Ramos (cell line): ENCODE measurements around the gene IFT25.

Experiments
- in situ Hi-C: fragments of 300-500 bp; cut with MboI; formaldehyde crosslinking; loops from one replicate; pipeline ENCODE4 v1.14.3; 2022; ENCODE audit warnings: low sequenced_read_pairs; ENCODE audit not compliant: unreplicated experiment

The IFT25 gene

DNA sequence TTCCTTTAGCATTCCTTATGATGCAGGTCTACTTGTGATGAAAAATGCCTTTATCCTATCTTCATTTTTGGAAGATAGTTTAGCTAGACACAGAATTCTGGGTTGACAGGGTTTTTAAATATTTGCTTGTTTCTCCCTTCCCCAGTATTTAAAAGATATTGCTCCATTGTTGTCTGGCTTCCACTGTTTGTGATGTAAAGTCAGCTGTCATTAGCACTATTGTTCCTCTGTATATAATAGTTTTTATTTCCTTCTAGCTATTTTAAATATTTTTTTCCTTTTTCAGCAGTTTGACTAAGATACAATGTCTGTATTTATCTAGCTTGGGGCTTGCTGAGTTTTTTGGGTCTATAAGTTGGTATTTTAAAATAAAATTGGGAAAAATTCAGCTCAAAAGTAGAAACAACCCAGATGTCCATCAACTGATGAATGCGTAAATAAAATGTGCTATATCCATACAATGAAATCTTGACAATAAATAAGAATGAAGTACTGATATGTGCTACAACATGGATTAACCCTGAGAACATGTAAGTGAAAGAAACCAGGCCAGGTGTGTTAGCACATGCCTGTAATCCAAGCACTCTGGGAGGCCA, 11.2 kb downstream of the IFT25 start:
- in situ Hi-C loops: no loop called here

DNA sequence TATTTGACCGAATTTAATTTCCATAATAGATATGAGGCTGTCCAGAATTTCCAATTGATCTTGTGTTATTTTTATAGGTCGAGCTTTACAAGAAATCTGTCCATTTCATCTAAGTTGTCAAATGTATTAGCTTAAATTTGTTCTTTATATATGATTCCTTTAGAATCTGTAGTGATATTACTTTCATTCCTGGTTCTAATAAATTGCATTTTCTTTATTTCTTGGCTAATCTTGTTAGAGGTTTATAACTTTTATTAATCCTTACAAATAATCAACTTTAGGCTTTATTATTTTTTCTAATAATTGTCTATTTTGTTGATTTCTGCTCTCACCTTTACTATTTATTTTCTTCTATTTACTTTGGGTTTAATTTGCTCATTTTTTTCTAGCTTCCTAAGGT, 14.0 kb downstream of the IFT25 start:
- in situ Hi-C loops: no loop called here

DNA sequence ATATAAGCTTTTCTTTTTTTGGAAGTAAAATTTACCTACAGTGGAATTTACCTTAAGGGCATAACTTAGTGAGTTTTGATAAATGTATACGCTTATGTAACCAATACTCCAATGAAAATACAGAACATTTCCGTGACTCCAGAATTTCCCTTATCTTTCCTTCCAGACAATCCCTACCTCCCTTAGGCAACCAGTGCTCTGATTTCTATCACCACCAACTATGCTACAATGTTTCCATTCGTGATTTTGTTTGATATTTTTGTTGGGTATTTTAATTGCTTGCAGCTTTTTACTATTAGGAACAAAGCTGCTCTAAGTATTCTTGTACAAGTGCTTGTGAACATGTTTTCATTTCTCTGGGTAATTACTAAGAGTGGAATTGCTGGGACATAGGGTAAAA, 14.6 kb downstream of the IFT25 start:
- in situ Hi-C loops: no loop called here

DNA sequence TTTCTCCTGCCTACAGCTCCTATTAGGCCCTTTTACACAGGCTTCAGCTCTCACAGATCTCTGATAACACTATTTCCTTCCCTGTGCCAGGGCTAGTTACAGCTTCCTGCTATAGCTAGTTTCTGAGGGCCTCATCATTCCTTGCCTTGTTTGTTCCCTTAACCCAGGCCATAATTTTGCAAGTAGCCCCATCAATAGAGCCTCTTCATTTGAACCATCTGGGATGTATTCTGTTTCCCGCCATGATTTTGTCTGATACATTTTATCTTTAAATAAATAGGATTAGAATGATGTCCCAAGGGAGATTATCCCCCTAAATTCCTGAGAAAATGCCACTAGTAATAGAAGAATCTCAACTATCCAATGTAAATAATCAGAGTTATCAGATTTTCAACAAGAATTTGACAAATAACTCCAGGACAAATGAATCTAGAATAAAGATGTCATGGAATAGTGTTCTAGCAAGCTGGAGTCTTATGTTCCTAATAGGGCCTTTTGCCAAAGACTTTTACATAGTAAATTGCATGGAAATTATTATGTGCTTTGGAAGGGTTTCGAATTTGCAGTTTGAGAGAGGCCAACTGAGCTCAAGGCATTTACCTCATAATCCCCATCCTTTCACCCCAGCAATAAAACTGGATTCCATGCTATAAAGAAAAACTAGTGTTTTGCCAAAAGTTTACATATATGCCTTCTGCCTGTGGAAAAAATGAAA, 16.1 kb downstream of the IFT25 start:
- in situ Hi-C loops: no loop called here

DNA sequence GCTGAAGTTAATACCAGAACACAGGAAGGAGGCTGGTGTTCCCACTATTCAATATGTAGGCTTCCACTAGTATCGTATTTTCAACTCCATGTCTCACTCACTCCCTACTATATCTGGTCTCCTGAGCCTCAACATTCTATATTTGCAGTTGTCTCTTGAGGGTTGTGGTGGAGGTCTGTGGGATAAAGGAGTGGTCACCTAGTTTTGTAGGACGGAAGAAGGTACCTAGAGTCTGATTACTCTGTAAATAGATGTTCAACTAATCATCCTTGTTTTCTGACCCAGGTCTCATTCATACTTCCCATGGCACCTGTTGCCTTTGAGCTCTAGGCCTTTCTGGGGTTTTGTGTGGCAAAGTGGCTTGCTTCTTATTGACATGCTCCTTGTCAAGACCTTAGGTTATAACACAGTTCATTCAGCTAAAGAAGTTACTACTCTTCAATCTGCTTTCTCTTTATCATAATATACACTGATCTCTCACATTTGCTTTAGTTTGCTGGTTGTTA, 18.1 kb downstream of the IFT25 start:
- in situ Hi-C loops: no loop called here

DNA sequence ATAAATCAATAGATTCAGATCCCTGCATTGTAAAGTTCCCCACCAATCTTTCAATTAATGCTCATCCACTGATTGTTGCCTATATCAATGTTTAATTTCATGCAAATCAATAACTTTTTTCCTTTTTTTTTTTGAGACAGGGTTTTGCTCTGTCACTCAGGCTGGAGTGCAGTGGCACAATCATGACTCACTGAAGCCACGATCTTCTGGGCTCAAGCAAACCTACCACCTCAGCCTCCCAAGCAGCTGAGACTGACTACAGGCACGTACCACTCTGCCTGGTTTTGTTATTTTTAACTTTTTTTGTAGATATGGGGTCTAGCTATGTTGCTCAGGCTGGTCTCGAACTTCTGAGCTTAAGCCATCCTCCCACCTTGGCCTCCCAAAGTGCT, 25.8 kb downstream of the IFT25 start:
- in situ Hi-C loops: no loop called here

DNA sequence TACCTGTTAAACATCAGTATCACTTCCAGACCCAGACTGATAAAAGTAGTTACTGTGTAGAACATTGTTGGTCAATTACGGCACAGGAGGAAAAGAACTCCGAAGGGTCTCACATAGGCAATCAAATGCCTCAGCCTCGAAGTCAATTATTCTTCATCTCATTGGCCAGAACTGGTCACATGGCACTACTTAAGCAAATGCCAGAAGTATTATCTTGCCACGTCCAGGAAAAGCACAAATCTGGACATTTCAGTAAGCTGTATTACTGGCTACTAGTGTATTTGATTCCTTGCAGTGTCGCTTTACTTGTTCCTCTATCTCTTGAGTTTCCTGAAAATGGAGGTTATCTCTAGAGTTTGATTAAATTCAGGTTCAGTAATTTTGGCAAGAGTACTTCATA, 27.2 kb downstream of the IFT25 start:
- in situ Hi-C loops: no loop called here

DNA sequence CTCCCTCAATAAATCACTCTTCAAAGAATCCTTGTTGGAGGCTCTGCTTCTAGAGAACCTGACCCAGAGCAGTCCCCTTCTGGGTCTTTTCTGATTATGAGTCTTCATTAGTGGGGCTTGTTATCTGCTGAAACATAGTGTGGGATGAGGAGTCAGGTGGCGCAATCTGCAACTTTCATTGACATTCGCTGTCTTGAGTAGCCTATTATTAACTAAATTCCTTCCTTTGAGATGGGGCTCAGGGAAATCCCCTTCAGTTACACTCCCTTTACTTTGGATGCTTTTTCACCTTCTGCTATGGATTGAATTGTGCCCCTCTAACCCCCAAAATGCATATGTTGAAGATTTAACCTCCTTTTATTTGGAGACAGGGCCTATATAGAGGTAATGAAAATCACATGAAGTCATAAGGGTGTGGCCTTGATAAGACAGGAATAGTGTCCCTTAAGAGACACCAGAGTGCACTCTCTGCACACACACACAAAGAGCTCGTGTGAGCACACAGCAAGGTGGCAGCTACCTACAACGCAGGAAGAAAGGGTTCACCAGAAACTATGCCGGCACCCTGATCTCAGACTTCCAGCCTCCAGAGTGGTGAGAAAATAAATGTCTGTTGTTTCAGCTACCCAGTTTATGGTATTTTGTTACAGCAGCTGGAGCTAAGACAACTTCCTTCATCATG, 32.0 kb downstream of the IFT25 start:
- in situ Hi-C loops: no loop called here

DNA sequence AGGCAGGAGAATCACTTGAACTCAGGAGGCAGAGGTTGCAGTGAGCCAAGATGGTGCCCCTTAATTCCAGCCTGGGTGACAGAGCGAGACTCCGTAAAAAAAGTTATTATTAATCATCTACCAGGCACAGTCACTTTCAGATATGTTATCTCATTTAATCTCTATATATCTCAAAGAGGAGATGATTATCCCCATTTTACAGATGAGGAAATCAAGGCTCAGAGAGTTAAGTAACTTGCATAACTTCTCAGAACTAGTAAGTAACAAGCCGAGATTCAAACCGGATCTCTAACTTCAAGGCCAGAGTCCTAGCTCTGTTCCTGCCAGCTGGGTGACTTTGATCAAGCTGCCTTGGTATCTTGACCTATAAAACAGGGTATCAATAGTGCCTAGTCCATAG, 34.1 kb downstream of the IFT25 start:
- in situ Hi-C loops: no loop called here

DNA sequence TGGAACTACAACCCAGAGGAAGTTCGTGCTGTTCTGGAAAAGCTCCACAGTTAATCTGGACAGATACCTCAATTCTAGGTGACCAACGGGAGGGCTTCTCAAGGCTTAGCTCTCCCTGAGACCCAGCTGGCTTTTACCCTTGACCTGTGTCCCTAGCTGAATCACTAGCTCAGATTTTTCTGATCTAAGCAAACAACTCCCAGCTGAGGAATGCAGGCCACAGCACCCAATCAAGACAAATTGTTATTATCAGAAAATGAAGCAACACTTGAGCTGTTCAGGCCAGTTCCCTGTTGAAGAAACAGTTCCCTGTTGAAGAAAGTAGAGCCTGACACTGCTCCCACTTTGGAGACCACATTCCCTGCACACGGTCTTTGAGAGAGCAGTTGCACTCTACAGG, 35.6 kb downstream of the IFT25 start:
- in situ Hi-C loops: no loop called here

DNA sequence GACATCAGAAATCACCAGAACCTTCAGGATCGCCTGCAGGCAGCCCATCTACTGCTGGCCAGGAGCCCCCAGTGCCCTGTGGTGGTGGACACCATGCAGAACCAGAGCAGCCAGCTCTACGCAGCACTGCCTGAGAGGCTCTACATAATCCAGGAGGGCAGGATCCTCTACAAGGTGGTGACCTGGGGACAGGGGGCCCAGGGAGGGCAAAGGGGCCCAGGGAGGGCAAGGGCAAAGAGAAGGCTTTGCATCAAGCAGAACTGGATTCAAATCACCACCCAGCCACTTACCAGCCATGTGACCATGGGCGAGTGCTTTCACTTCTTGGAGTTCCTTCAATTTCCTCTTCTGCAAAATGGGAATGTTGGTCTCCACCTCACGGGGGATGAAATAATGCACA, 39.4 kb downstream of the IFT25 start:
- in situ Hi-C loops: no loop called here

DNA sequence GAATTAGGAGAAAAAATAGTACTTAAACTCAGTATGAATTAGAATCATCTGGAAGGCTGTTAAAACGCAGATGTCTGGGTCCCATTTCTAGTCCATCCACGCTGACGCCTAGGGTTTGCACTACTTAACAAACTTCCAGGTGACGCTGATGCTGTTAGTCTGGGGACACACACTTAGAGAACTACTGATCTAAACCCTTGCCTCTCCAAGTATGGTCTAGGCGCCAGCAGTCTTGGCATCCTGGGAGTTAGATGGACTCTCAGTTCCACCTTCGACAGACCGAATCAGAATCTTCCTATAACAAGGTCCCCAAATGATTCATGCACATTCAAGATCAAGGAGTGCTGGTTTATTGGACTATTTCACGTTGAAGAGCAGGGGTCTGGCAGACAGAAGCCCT, 40.0 kb downstream of the IFT25 start:
- in situ Hi-C loops: no loop called here

DNA sequence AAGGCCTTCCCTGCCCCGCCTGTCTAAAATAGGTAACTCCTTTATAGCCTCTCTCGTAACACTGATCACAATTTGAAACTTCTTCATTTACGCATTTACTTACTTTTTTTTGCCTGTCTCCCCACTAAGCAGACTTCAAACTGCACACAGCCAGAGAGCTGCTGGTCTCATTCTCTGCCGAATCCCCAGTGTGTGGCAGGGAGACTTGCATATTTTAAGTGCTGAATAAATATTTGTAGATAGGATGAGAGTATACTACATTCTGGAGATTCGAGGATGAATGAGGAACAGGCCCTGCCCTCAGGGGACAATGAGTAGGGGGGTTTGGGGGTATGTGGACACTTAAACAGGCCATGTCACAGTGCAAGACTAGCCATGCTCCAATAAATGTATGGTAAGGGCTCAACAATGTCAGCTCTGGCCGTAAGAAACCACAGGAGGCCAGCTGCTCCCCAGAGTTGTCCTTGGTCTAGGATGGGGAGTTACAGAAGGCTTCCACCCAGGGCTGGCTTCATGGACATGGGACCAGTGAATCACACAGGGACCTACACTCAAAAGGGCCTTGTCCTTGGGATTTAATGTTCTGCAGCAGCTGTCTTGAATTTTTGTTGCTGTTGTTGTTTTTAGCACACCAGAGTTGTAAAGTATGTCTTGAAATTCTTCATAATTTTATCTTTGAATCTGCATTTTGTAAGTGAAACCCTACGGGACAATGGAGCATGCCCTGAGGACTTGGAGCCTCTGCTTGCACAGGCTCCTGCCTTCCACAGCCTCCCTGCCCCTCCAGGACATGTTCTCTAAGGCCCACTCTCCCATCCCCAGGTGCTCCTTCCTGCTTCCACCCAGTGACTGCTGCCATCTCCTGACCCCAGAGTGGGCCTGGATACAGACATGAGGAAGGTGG, 43.0 kb downstream of the IFT25 start:
- in situ Hi-C loops: no loop called here

DNA sequence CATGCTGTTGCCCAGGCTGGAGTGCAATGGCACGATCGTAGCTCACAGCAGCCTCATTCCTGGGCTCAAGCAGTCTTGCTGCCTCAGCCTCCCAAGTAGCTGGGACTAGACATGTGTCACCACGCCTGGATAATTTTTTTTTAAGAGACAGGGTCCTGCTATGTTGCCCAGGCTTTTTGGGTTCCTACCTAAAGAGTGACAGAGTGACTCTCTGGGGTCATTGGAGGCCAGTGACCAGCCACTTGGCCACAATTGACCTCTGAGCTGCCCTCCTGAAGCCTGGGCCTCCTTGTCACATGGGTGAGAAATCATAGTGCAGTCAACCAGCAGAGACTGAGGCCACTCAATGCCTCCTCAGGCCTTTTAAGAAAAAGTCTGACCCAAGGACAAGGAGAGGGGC, 45.8 kb downstream of the IFT25 start:
- in situ Hi-C loops: no loop called here

DNA sequence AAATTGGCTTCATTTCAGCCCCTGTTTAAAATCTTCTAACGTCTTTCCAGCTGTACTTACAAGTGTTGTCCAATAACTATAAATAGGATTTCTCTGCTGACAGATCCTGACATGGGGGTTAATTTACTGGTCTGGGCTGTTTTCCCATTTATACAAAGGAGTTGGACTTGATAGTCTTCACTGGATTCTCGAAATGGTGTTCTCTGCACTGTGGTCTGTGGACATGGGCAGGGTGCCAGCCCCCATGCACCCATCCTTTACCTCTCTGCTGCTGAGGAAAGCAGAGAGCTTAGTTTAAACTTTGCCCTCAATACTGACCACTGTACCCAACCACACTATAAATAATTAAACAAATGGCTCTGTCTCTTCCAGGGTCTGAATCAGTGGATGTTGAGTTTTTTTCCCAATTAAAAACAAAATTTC, 46.3 kb downstream of the IFT25 start:
- in situ Hi-C loops: no loop called here

DNA sequence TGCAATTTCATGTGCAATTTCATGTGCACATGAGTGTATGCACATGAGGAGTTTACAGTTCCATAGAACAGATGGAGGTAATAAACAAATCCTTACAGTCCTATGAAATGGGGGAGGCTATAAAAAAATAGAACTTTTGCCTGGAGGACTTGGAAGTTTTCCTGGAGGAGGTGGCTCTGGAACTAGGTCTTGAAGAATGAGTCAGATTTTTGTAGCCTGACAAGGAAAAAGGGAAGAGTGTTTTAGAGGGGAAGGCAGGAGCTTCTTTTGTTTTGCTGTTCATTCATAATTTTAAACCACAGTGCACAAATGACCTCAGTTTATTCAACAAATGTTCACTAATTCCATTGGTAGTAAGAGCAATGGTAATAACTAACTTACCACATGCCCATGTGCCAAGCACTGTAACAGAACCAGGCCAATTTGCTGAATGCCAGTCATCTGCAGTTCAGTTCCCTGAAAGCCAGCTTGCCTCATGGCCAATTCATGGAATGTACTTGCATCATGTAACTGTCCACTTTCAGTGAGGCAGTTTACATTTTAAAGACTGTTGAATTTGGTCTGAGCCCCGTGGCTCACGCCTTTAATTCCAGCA, 48.8 kb downstream of the IFT25 start:
- in situ Hi-C loops: no loop called here

DNA sequence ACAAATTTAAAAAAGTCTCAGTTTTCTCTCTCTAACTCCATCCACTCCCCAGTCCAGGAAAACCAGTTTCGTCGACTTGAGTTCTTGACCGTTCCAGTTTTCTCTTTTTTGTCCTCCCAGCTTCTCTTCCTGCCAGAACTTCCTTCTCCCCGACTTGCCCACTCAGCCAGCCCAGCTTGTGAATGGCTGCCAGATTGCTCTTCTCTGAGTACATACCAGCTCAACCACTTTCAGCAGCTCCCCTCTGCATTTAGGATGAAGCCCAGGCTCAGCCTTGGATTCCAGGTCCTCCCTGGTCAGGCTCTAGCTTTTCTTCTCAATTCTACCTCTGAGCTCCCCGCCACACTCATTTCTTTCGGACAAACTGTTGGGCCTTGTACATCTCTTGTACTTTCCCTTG, 50.1 kb downstream of the IFT25 start:
- in situ Hi-C loops: no loop called here

DNA sequence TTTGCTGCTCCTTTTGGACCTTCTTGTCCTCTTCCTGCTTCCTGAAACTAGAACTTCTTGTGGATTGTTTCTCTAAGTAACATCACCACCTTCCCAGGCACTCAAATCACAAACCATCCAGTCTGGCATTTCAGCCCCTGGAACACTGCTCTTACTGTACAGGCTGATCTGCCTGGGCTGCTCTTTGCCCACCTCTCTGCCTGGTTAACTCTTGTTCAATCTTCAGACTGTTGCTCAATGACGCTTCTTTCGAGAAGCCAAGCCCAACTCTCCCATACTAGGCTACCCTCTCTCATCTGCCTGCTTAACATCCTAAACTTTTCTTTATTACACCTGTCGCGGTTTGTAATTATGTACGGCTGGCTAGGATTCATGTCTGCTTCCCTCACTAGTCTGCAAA, 50.9 kb downstream of the IFT25 start:
- in situ Hi-C loops: no loop called here

DNA sequence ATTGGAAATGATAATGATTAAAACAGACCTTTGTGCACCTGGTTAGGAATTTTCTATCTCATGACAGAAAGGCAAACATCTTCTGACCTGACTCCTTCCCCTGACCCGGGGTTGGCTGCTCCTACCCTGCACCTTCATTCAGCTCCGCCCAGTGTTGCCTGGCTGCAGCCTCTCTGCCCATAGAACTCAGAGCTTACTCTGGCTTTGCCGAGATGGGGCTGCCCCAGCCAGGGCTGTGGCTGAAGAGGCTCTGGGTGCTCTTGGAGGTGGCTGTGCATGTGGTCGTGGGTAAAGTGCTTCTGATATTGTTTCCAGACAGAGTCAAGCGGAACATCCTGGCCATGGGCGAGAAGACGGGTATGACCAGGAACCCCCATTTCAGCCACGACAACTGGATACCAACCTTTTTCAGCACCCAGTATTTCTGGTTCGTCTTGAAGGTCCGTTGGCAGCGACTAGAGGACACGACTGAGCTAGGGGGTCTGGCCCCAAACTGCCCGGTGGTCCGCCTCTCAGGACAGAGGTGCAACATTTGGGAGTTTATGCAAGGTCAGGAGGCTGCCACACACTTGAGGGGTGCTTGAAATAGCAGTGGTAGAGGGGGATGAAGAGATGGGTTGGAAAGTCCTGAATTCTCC, 51.4 kb downstream of the IFT25 start, which contains the start of gene DIO1:
Gene DIO1, plus strand, starts transcription at position 189 of the 638 bp plus-strand sequence. Its CDS starts 24 bp downstream, at position 213.
- in situ Hi-C loops: no loop called here

DNA sequence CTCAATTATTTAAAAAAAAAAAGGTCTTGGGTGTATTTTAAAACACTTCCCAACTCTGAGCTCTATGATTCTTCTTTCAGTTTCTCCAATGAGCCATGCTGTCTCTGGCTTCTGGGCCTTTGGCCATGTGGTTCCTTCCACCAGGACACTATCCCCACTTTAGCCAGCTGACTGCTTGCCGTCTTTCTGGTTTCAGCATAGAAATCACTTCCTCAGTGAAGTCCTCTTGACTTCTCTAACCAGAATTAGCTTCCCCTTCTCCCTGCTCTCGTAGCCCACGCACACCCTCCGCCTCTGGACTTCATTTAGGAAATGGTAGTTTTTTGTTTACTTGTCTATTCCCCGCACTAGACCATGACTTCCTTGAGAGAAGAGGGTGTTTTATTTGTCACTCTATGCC, 52.6 kb downstream of the IFT25 start:
- in situ Hi-C loops: no loop called here
